ENCODE data around the gene GABPB2. TPM values are rescaled to one million over a fixed set of nuclear protein-coding genes. Genes with fewer than 3 reads are reported as not detected.

The GABPB2 gene
- total RNA-seq, 1 donor from 2014 or later, result 3.7 TPM

DNA sequence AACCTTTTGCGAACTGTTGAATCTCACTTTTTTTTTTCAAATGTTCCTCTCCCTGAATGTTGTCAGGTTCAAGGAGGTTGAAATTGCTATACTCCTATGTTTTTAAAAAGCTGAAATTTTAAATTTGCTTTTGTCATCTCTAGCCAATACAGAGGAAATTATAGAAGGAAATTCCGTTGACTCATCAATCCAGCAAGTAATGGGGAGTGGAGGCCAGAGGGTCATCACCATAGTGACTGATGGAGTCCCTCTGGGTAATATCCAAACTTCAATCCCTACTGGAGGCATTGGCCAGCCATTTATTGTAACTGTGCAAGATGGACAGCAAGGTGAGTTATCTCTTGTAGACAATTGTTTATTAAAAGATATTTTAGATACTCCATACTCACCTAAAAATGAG lies 36.3 kb downstream of the GABPB2 start:
- TF ChIP-seq, protein P1, sequence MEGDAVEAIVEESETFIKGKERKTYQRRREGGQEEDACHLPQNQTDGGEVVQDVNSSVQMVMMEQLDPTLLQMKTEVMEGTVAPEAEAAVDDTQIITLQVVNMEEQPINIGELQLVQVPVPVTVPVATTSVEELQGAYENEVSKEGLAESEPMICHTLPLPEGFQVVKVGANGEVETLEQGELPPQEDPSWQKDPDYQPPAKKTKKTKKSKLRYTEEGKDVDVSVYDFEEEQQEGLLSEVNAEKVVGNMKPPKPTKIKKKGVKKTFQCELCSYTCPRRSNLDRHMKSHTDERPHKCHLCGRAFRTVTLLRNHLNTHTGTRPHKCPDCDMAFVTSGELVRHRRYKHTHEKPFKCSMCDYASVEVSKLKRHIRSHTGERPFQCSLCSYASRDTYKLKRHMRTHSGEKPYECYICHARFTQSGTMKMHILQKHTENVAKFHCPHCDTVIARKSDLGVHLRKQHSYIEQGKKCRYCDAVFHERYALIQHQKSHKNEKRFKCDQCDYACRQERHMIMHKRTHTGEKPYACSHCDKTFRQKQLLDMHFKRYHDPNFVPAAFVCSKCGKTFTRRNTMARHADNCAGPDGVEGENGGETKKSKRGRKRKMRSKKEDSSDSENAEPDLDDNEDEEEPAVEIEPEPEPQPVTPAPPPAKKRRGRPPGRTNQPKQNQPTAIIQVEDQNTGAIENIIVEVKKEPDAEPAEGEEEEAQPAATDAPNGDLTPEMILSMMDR (IDR thresholded peaks at IDR 0.05; ENCODE audit: insufficient read depth, low read length, poor library complexity, severe bottlenecking), result no peak
- Histone ChIP-seq H3K4me3 (ENCODE audit: low read depth, low read length) (no peak overlapping the region), H3K36me3 (ENCODE audit: control insufficient read depth, insufficient read depth, low read length) (no peaks in the 10 kb centered on the region), H3K27me3 (ENCODE audit: control insufficient read depth, insufficient read depth, low read length) (no peaks in the 10 kb centered on the region)
- DNase-seq (ENCODE audit: low read depth), result no peak

DNA sequence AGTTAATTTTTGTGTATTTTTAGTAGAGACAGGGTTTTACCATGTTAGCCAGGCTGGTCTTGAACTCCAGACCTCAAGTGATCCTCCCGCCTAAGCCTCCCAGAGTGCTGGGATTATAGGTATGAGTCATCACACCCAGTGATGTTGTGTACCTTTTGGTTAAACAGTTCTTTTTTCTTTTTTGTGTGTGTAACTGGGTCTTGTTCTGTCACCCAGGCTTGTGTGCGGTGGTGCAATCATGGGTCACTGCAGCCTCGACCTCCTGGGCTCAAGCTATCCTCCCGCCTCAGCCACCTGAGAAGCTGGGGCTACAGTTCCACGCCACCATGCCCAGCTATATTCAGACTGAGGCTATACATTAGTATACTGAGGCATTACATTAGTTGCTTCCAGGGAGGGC lies 37.8 kb downstream of the GABPB2 start:
- no peaks in the 10 kb centered on the region for H3K27me3 ChIP-seq (ENCODE audit: control insufficient read depth, insufficient read depth, low read length)
- TF ChIP-seq, protein P1 (IDR thresholded peaks at IDR 0.05; ENCODE audit: insufficient read depth, low read length, poor library complexity, severe bottlenecking), result no peak
- no peak overlapping the region for H3K4me3 ChIP-seq (ENCODE audit: low read depth, low read length)
- DNase-seq (ENCODE audit: low read depth), result no peak
- H3K36me3 ChIP-seq (ENCODE audit: control insufficient read depth, insufficient read depth, low read length), result no peaks in the 10 kb centered on the region

DNA sequence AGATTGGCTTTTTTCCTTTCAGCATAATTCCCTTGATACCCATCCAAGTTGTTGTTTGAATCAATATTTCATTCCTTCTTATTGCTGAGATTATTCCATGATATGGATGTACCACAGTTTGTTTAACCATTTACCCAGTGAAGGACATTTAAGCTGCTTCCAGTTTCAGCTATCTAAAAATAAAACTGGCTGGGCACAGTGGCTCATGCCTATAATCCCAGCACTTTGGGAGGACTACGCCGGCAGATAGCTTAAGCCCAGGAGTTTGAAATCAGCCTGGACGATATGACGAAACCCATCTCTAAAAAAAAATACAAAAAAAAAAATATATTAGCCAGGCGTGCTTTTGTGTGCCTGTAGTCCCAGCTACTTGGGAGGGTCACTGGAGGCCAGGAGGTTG lies 43.3 kb downstream of the GABPB2 start:
- no peak for DNase-seq (ENCODE audit: low read depth)
- H3K4me3 ChIP-seq (ENCODE audit: low read depth, low read length), result no peak overlapping the region
- no peaks in the 10 kb centered on the region for H3K27me3 ChIP-seq (ENCODE audit: control insufficient read depth, insufficient read depth, low read length)
- H3K36me3 ChIP-seq (ENCODE audit: control insufficient read depth, insufficient read depth, low read length), result no peaks in the 10 kb centered on the region
- TF ChIP-seq, protein P1 (IDR thresholded peaks at IDR 0.05; ENCODE audit: insufficient read depth, low read length, poor library complexity, severe bottlenecking), result no peak

DNA sequence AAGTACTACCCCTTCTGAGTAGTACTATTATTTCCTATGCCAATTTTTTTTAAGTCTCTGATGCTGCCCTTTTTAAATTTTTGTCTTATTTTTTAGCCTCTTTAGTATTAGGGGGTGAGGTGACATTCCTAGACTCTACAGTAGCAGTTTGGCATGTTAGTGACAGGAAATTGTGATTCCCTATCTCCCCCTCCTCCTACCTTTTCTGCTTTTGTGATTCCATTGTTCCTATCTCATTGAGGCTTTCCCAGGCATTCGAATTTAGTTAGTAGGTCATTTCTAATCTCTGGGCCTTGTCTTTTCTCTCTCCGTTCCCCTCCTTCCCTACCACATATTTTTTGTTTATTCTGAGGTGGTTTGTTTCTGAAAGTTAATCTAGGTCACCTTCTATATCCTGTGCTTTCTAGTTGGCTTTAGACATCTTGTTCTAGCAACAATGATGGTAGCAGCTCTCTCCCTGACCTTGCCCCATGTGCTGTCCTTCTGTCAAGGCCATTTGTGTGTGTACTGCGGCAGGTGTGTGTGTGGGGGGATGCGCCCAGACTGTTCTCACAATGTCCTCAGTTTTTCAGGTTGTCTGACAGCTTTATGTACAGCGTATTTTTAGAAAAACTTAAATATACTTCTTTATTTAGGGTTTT lies 54.3 kb downstream of the GABPB2 start:
- DNase-seq (ENCODE audit: low read depth), result no peak
- Histone ChIP-seq H3K27me3 (ENCODE audit: control insufficient read depth, insufficient read depth, low read length) (no peaks in the 10 kb centered on the region), H3K4me3 (ENCODE audit: low read depth, low read length) (no peak overlapping the region), H3K36me3 (ENCODE audit: control insufficient read depth, insufficient read depth, low read length) (no peaks in the 10 kb centered on the region)
- TF ChIP-seq, protein P1 (IDR thresholded peaks at IDR 0.05; ENCODE audit: insufficient read depth, low read length, poor library complexity, severe bottlenecking), result no peak

DNA sequence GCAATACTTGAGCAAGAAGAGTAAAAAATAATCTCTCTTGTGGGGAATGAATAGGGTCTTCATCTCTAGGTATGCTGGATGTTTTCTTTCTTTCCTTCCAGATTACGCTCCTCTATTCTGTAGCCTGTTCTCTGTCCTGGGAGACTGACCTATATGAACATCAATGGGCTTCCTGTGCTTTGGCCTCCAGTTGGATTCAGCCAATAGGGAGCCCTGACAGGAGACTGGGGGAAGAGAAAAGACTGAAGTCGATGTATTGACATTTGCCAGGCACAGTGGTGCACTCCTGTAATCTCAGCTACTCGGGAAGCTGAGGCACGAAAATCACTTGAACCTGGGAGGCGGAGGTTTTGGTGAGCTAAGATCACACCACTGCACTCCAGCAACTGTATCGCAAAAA lies 58.2 kb downstream of the GABPB2 start:
- Histone ChIP-seq H3K36me3 (ENCODE audit: control insufficient read depth, insufficient read depth, low read length) (no peaks in the 10 kb centered on the region), H3K4me3 (ENCODE audit: low read depth, low read length) (no peak overlapping the region), H3K27me3 (ENCODE audit: control insufficient read depth, insufficient read depth, low read length) (peaks cover 14% of the 10 kb centered on the region)
- no peak for DNase-seq (ENCODE audit: low read depth)
- TF ChIP-seq, protein P1 (IDR thresholded peaks at IDR 0.05; ENCODE audit: insufficient read depth, low read length, poor library complexity, severe bottlenecking), result no peak

DNA sequence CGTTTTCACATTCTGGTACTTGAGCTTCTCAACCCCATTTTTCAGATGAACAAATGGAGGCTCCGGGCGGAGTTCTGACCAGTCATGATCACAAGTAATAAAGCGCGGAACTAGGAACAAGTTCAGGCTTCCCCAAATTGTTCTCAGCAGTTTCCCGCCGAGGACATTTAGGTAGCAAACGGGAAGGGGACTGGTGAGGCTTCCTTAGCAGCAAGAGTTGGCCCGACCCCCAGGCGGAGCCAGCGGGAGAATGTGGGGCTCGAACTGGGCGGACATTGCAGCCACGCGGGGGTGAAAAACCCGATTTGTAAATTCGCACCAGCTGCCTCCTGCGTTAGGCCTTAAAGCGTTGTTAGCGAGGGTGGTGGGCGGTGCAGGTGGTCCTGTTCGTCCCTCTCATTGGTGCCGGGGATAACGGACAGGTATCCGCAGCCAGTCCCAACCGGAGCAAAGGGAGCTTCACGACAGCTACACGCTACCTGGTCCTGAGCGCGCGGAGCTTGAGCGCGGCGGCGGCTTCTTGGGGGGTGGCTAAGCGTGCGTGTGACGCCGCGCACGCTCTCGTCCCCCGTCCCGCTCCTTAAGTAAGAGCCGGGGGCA lies 60.5 kb downstream of the GABPB2 start:
- TF ChIP-seq, protein P1 (IDR thresholded peaks at IDR 0.05; ENCODE audit: insufficient read depth, low read length, poor library complexity, severe bottlenecking), result no peak
- DNase-seq (ENCODE audit: low read depth), result peak; percentile 63
- H3K4me3 ChIP-seq (ENCODE audit: low read depth, low read length), result peak overlapping the region; percentile 5
- no peaks in the 10 kb centered on the region for H3K36me3 ChIP-seq (ENCODE audit: control insufficient read depth, insufficient read depth, low read length)
- H3K27me3 ChIP-seq (ENCODE audit: control insufficient read depth, insufficient read depth, low read length), result peaks cover 14% of the 10 kb centered on the region

Data from kidney epithelial cell (primary cell).